HepG2 (cell line): Measurements from ENCODE around the gene ANK3. TPM values are rescaled to one million over a fixed set of nuclear protein-coding genes. Genes with fewer than 3 reads are reported as not detected.

ENCODE experiments used
- ATAC-seq: fragments of 200-7000 bp; cut with Tn5 transposase; 3 replicates; pipeline ENCODE4 v1.9.1; 2020; ENCODE audit warnings: mild to moderate bottlenecking, moderate library complexity
- BruUV-seq: library from RNA; stranded (reverse); fragments of 400-500 nt; replicated peaks from 2 replicates; lab custom pipeline; 2021; lab: Mats Ljungman, UMichigan
- CTCF ChIA-PET: fragments of 300-600 bp; formaldehyde crosslinking; extraction: SDS; loops from one replicate; lab custom pipeline; 2021; ENCODE audit warnings: low total read pairs, inconsistent platforms, low intra/inter-chr PET ratio; lab: Yijun Ruan, JAX
- POLR2A ChIA-PET: fragments of 350-600 bp; sonication (Branson Sonifier 250); formaldehyde crosslinking; loops from one replicate; lab custom pipeline; 2020; ENCODE audit warnings: antibody characterized with exemption, inconsistent platforms; lab: Yijun Ruan, JAX
- DNase-seq: peaks from one replicate; pipeline ENCODE4 v3.0.0-alpha.2; 2015; ENCODE audit warnings: low spot score
- FAIRE-seq: peaks from 3 replicates; lab custom pipeline; 2011; peaks lifted over from hg19 to GRCh38; lab: Jason Lieb, UNC
- H2AFZ ChIP-seq: one replicate; pipeline ENCODE4 v1.6.1; 2011; ENCODE audit warnings: low read length, inconsistent platforms
- H3K27ac ChIP-seq: fragments of 300-600 bp; 3 replicates; pipeline ENCODE4 v1.8.0; 2011; ENCODE audit warnings: mixed run types, mild to moderate bottlenecking, mixed read lengths, low read length, inconsistent platforms; ENCODE audit not compliant: insufficient read depth; ENCODE audit errors: extremely low read length
- H3K27me3 ChIP-seq, 2 experiments: fragments of 200-600 bp in 1 of 2; 2 replicates in 1 of 2; 3 replicates in 1 of 2; pipeline versions ENCODE4 v1.6.0 to v1.8.0; 2011; ENCODE audit warnings: low read length in 2 of 2, mild to moderate bottlenecking in 2 of 2, moderate library complexity in 2 of 2, inconsistent platforms in 1 of 2; ENCODE audit not compliant: insufficient read depth in 2 of 2, control insufficient read depth in 1 of 2
- H3K36me3 ChIP-seq, 2 experiments: fragments of 200-600 bp in 1 of 2; replicated peaks in 1 of 2; 2 replicates in 1 of 2; 3 replicates in 1 of 2; pipeline versions ENCODE4 v1.5.1 to v1.8.0; 2011; ENCODE audit warnings: low read length in 2 of 2, inconsistent platforms in 1 of 2; ENCODE audit not compliant: insufficient read depth in 2 of 2, control insufficient read depth in 1 of 2
- H3K4me1 ChIP-seq: 2 replicates; pipeline ENCODE4 v1.5.1; 2012; ENCODE audit warnings: low read length, inconsistent platforms; ENCODE audit not compliant: insufficient read depth
- H3K4me2 ChIP-seq: 2 replicates; pipeline ENCODE4 v1.6.0; 2011; ENCODE audit warnings: low read depth, low read length, inconsistent platforms
- H3K4me3 ChIP-seq, 3 experiments: fragments of 200-600 bp in 1 of 3; sonication (generic), shearing (Covaris generic) in 1 of 3; replicated peaks in 1 of 3; 2 replicates each; pipeline ENCODE4 v1.5.1; 2011 to 2016; ENCODE audit warnings: low read length in 3 of 3, inconsistent platforms in 2 of 3, low read depth in 2 of 3, mild to moderate bottlenecking in 2 of 3, control low read depth in 1 of 3, mixed read lengths in 1 of 3; ENCODE audit not compliant: insufficient read depth in 1 of 3
- H3K79me2 ChIP-seq: one replicate; pipeline ENCODE4 v1.6.1; 2011; ENCODE audit warnings: low read length, inconsistent platforms; ENCODE audit not compliant: insufficient read depth
- H3K9ac ChIP-seq: 2 replicates; pipeline ENCODE4 v1.6.0; 2011; ENCODE audit warnings: mild to moderate bottlenecking, low read depth, low read length, inconsistent platforms; ENCODE audit not compliant: insufficient read depth
- H3K9me3 ChIP-seq: 2 replicates; pipeline ENCODE4 v1.5.1; 2012; ENCODE audit warnings: mild to moderate bottlenecking, low read length
- H4K20me1 ChIP-seq: 2 replicates; pipeline ENCODE4 v1.6.0; 2011; ENCODE audit warnings: inconsistent platforms, mild to moderate bottlenecking, low read length, moderate library complexity; ENCODE audit not compliant: insufficient read depth
- PHF8 ChIP-seq: sonication (generic); formaldehyde crosslinking; IDR thresholded peaks from 2 replicates; pipeline ENCODE4 v1.5.0; 2020; ENCODE audit warnings: missing genetic modification reagents
- ZKSCAN1 ChIP-seq: fragments of 150-350 bp; IDR thresholded peaks from 2 replicates; pipeline ENCODE4 v1.6.1; 2014; ENCODE audit warnings: low read length
- ZNF12 ChIP-seq: sonication (generic); formaldehyde crosslinking; IDR thresholded peaks from 2 replicates; pipeline ENCODE4 v1.5.0; 2020; ENCODE audit warnings: missing genetic modification reagents
- WGBS: methylation state at CpG from one replicate; pipeline ENCODE4 v1.1.6; 2017; ENCODE audit warnings: low lambda C conversion rate; 5-methylcytosine and 5-hydroxymethylcytosine counted together
- in situ Hi-C: cut with HindIII; loops from 2 replicates; pipeline ENCODE4 v1.10.0; 2017; ENCODE audit warnings: low pct_unique_long_range_greater_than_20kb; ENCODE audit not compliant: extremely low pct_ligation_motif_present
- intact Hi-C: fragments of 100-400 bp; cut with micrococcal nuclease; formaldehyde crosslinking; loops from one replicate; pipeline ENCODE4 v1.10.0; 2022; ENCODE audit not compliant: unreplicated experiment
- polyA plus RNA-seq, 8 experiments: library from polyadenylated mRNA; depleted of rRNA in 3 of 8; stranded (reverse) in 7 of 8; unstranded in 1 of 8; fragments of >200 nt; fragmentation: Illumina TruSeq in 4 of 8; extraction: Trizol in 4 of 8; gene quantifications; 2 replicates each; pipeline versions ENCODE4 v1.2.1 to v1.2.3, GENCODE V29; 2011 to 2016; ENCODE audit warnings: low read depth in 4 of 8, missing spikeins in 1 of 8, mixed read lengths in 1 of 8; ENCODE audit not compliant: insufficient read depth in 1 of 8
- total RNA-seq, 5 experiments: library from RNA; depleted of rRNA; stranded (reverse); fragments of >200 nt; fragmentation: Illumina TruSeq; extraction: Trizol; gene quantifications; 2 replicates each; pipeline ENCODE4 v1.2.3, GENCODE V29; 2016; ENCODE audit warnings: low read depth in 1 of 5
- TF ChIP-seq, protein P1 (sequence below): sonication (generic); formaldehyde crosslinking; IDR thresholded peaks from 2 replicates; pipeline ENCODE4 v1.4.0; 2020; ENCODE audit warnings: mild to moderate bottlenecking, missing genetic modification reagents
- TF ChIP-seq, protein P2 (sequence below): IDR thresholded peaks from 2 replicates; pipeline ENCODE4 v1.6.1; 2016; ENCODE audit warnings: low read depth, missing genetic modification reagents, missing compliant biosample characterization
- TF ChIP-seq, protein P3 (sequence below): sonication (generic); formaldehyde crosslinking; IDR thresholded peaks from 2 replicates; pipeline ENCODE4 v1.5.1; 2020; ENCODE audit warnings: mild to moderate bottlenecking, missing genetic modification reagents, moderate library complexity
- TF ChIP-seq, protein P4 (sequence below): sonication (generic); formaldehyde crosslinking; IDR thresholded peaks from 2 replicates; pipeline ENCODE4 v1.8.0; 2022; ENCODE audit warnings: mild to moderate bottlenecking, missing genetic modification reagents, moderate library complexity

ANK3 gene
- total and polyA plus RNA-seq, 2 of the 13 experiments (the other 11 are each of a cell fraction or from before 2014, with no cell fraction given): not detected

DNA sequence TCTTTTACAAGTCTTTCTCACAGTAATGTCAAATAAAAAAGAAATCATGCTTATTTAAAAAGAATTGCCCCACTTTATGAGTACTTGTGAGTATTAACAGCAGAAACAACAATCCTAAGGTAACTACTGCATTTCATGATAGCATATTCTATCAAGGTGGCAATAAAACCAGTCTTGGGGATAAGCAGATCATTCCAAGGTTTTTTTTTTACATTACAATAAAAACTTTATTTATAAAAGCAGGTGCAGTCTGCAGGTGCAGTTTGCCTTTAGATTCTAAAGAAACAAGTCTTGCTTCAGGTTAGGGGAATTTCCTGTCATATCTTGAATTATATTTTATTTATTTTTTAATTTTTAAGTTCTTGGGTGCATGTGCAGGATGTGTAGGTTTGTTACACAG lies 10.7 kb upstream of the ANK3 start:
- CTCF ChIA-PET: no interaction called here
- Histone ChIP-seq H3K9ac (no peak overlapping the region), H3K27me3 (no peaks in the 10 kb centered on the region), H3K79me2 (no peaks in the 10 kb centered on the region), H3K36me3 (no peaks in the 10 kb centered on the region), H3K9me3 (no peaks in the 10 kb centered on the region), H4K20me1 (no peaks in the 10 kb centered on the region), H3K4me1 (no peaks in the 10 kb centered on the region), H3K4me3 (no peak overlapping the region), H2AFZ (no peak overlapping the region), H3K27ac (no peak overlapping the region), H3K4me2 (no peak overlapping the region)
- TF ChIP-seq, protein P1, sequence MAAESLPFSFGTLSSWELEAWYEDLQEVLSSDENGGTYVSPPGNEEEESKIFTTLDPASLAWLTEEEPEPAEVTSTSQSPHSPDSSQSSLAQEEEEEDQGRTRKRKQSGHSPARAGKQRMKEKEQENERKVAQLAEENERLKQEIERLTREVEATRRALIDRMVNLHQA: no peak
- POLR2A ChIA-PET: no interaction called here
- in situ Hi-C loops (no loop called here), intact Hi-C loops (no loop called here)
- ATAC-seq (no peak), FAIRE-seq (no peak), DNase-seq (no peak)
- BruUV-seq: no TSS peak

DNA sequence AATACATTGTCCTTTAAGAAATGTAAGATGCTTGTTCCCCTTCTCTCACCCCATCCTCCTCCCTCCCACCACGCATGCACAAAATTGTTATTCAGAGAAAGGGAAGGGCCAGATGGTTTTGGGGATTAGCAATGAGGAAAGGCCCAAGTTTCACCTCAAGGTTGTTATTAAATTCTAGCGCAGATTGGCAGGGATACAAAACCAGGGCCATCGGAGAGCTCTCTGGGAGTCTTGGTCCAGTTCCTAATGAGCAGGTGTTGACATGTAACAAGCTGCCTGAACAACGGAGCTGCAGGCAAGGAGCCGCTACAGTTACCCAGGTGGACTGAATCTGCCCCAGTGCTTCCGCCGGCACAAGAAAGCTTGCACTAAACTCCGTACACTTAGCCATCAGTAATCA lies 9.7 kb upstream of the ANK3 start:
- H4K20me1 ChIP-seq: no peaks in the 10 kb centered on the region
- intact Hi-C loops (no loop called here), in situ Hi-C loops (no loop called here)
- no peaks in the 10 kb centered on the region for H3K36me3 ChIP-seq
- H2AFZ ChIP-seq: no peak overlapping the region
- no peak overlapping the region for H3K4me2 ChIP-seq
- H3K27ac ChIP-seq: no peak overlapping the region
- ATAC-seq: no peak
- no peak overlapping the region for H3K4me3 ChIP-seq
- no peak for DNase-seq
- H3K27me3 ChIP-seq: no peaks in the 10 kb centered on the region
- ChIA-PET POLR2A (no interaction called here), CTCF (no interaction called here)
- H3K4me1 ChIP-seq: no peaks in the 10 kb centered on the region
- H3K79me2 ChIP-seq: no peaks in the 10 kb centered on the region
- no peak overlapping the region for H3K9ac ChIP-seq
- 61% methylated on average over 8 of the region's 8 CpGs for WGBS
- no peaks in the 10 kb centered on the region for H3K9me3 ChIP-seq
- no peak for FAIRE-seq
- no TSS peak for BruUV-seq
- TF ChIP-seq, protein P2, sequence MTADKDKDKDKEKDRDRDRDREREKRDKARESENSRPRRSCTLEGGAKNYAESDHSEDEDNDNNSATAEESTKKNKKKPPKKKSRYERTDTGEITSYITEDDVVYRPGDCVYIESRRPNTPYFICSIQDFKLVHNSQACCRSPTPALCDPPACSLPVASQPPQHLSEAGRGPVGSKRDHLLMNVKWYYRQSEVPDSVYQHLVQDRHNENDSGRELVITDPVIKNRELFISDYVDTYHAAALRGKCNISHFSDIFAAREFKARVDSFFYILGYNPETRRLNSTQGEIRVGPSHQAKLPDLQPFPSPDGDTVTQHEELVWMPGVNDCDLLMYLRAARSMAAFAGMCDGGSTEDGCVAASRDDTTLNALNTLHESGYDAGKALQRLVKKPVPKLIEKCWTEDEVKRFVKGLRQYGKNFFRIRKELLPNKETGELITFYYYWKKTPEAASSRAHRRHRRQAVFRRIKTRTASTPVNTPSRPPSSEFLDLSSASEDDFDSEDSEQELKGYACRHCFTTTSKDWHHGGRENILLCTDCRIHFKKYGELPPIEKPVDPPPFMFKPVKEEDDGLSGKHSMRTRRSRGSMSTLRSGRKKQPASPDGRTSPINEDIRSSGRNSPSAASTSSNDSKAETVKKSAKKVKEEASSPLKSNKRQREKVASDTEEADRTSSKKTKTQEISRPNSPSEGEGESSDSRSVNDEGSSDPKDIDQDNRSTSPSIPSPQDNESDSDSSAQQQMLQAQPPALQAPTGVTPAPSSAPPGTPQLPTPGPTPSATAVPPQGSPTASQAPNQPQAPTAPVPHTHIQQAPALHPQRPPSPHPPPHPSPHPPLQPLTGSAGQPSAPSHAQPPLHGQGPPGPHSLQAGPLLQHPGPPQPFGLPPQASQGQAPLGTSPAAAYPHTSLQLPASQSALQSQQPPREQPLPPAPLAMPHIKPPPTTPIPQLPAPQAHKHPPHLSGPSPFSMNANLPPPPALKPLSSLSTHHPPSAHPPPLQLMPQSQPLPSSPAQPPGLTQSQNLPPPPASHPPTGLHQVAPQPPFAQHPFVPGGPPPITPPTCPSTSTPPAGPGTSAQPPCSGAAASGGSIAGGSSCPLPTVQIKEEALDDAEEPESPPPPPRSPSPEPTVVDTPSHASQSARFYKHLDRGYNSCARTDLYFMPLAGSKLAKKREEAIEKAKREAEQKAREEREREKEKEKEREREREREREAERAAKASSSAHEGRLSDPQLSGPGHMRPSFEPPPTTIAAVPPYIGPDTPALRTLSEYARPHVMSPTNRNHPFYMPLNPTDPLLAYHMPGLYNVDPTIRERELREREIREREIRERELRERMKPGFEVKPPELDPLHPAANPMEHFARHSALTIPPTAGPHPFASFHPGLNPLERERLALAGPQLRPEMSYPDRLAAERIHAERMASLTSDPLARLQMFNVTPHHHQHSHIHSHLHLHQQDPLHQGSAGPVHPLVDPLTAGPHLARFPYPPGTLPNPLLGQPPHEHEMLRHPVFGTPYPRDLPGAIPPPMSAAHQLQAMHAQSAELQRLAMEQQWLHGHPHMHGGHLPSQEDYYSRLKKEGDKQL (CRISPR knock-in tag): no peak
- TF ChIP-seq ZKSCAN1 (no peak), PHF8 (CRISPR knock-in tag) (no peak), ZNF12 (CRISPR knock-in tag) (no peak)
- TF ChIP-seq, protein P3, sequence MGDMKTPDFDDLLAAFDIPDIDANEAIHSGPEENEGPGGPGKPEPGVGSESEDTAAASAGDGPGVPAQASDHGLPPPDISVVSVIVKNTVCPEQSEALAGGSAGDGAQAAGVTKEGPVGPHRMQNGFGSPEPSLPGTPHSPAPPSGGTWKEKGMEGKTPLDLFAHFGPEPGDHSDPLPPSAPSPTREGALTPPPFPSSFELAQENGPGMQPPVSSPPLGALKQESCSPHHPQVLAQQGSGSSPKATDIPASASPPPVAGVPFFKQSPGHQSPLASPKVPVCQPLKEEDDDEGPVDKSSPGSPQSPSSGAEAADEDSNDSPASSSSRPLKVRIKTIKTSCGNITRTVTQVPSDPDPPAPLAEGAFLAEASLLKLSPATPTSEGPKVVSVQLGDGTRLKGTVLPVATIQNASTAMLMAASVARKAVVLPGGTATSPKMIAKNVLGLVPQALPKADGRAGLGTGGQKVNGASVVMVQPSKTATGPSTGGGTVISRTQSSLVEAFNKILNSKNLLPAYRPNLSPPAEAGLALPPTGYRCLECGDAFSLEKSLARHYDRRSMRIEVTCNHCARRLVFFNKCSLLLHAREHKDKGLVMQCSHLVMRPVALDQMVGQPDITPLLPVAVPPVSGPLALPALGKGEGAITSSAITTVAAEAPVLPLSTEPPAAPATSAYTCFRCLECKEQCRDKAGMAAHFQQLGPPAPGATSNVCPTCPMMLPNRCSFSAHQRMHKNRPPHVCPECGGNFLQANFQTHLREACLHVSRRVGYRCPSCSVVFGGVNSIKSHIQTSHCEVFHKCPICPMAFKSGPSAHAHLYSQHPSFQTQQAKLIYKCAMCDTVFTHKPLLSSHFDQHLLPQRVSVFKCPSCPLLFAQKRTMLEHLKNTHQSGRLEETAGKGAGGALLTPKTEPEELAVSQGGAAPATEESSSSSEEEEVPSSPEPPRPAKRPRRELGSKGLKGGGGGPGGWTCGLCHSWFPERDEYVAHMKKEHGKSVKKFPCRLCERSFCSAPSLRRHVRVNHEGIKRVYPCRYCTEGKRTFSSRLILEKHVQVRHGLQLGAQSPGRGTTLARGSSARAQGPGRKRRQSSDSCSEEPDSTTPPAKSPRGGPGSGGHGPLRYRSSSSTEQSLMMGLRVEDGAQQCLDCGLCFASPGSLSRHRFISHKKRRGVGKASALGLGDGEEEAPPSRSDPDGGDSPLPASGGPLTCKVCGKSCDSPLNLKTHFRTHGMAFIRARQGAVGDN (CRISPR knock-in tag): no peak
- TF ChIP-seq, protein P4, sequence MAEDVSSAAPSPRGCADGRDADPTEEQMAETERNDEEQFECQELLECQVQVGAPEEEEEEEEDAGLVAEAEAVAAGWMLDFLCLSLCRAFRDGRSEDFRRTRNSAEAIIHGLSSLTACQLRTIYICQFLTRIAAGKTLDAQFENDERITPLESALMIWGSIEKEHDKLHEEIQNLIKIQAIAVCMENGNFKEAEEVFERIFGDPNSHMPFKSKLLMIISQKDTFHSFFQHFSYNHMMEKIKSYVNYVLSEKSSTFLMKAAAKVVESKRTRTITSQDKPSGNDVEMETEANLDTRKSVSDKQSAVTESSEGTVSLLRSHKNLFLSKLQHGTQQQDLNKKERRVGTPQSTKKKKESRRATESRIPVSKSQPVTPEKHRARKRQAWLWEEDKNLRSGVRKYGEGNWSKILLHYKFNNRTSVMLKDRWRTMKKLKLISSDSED (CRISPR knock-in tag): no peak
